GM21526 (cell line): ENCODE data around the gene STAM2.
"Not testable (repeated sequence)": the region's sequence is repeated elsewhere in the genome, so short reads cannot be mapped to it uniquely, and the experiment has no call there.

ENCODE experiments used
- ATAC-seq: cut with Tn5 transposase; IDR thresholded peaks from one replicate; pipeline ENCODE4 v1.9.1; 2021; ENCODE audit warnings: moderate library complexity; ENCODE audit not compliant: unreplicated experiment, low FRiP score

Gene STAM2

DNA sequence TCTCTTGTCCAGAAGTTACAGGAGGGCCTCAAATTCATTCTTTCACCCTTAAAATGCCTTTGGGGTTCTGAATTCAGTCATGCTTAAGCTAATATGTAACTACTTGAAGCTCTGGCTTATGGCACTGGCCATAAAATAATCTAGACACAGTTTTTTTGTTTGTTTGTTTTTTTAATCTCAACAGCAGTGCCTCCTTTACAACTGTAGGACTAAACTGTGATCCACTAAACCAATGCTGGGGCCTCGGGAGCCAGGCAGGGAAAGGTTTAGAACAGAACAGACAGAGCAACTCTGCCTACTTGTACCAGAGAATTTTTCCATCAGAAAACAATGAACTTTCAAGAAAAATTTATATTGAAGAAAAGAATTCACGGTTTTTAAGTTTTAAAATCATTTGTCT lies 1.7 kb downstream of the STAM2 start:
- no peak for ATAC-seq

DNA sequence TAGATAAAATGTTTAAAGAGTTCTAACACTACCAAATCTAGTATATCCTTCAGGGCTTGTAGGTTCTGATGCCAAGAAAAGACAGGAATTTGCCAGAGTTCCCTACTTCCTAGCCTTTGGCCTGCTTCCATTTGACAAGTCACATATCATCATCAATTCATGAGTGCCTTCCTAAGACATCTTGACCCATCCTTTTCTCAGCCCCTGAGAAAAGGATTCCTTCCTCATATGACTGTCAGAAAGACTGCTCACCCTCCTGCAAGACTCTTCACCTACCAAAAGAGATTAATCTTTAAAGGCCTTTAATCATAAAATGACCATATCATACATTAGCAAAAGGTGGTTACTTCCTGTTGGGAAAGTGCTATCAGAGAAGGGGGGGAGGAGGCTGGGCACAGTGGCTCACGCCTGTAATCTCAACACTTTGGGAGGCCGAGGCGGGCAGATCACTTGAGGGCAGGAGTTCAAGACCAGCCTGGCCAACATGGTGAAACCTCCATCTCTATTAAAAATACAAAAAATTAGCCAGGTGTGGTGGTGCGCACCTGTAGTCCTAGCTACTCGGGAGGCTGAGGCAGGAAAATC lies 3.3 kb downstream of the STAM2 start:
- ATAC-seq = not testable (repeated sequence)

DNA sequence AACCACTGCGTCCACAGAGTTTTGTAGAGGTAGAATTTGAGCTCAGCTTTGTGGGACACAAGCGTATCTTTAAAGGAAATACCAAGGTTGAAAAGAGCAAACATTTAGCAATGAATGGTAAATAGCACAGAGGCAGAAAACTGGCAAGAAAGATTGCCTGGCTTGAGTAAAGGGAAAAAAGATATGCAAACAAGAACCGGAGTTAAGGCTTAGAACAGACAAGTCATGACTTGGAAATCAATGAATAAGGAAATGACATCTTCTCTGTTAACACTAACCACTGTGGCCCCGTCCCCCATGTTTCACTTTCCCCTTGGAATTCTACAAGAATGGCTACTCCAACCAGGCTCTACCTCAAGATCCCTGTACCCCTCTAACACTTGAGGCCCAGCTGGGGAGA lies 3.8 kb downstream of the STAM2 start:
- no peak for ATAC-seq

DNA sequence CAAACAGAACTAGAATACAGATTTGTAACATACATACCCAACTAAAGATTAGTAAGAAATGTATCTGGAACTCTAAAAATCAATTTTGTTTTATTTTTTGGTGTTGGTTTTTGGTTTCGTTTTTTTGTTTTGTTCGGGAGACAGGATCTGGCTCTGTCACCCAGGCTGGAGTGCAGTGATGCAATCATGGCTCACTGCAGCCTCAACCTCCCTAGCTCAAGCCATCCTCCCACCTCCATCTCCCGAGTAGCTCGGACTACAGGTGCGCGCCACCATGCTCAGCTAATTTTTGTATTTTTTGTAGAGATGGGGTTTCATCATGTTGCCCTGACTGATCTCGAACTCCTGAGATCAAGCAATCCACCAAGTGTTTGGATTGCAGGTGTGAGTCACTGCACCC lies 6.4 kb downstream of the STAM2 start:
- not testable (repeated sequence) for ATAC-seq

DNA sequence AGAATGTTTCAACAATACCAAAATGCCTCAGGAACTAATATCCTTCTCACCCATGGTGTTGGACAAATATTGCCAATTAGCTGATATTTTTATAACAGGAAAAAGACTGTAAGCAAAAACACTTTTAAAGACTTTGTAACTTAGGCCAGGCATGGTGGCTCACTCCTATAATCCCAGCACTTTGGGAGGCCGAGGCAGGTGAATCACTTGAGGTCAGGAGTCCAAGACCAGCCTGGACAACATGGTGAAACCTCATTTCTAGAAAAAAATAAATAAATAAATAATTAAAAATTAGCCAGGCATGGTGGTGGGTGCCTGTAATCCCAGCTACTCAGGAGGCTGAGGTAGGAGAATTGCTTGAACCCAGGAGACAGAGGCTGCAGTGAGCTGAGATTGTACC lies 8.1 kb downstream of the STAM2 start:
- not testable (repeated sequence) for ATAC-seq

DNA sequence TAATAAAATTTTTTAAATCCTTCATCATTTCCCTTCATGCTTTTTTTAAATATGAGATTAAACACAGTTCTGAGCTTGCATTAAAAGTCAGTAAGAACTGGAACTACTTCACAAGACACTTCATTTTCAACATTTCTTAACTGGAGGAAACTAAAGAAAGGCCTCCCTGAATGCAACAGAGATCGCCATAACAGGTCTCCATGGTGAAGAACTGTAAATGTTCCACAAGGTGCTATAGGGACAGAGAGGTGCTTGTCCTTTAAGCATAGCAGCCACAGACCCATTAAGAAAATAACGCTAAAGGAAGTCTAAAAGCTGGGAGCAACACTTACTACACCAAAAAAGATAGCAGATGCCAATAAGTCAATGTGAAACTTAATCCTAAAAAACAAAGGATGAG lies 8.5 kb downstream of the STAM2 start:
- no peak for ATAC-seq

DNA sequence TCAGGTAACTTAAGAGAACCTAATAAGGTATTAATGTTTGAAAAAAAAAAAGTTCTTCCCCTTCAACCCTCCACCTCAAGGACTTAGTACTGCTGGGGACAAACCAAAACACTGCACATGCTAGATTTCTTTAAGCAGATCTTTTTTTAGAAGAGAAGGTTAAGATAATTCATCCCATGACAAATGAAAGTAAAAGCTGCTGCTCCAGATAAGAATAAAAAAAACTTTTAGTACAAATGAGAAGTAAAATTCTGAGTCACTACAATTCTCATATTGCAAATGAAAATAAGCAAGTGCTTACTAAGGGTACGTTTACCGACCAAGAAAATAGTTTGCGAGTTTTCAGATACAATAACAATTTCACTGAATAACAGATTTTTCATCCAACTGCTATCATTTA lies 8.9 kb downstream of the STAM2 start:
- peak; percentile 77 for ATAC-seq

DNA sequence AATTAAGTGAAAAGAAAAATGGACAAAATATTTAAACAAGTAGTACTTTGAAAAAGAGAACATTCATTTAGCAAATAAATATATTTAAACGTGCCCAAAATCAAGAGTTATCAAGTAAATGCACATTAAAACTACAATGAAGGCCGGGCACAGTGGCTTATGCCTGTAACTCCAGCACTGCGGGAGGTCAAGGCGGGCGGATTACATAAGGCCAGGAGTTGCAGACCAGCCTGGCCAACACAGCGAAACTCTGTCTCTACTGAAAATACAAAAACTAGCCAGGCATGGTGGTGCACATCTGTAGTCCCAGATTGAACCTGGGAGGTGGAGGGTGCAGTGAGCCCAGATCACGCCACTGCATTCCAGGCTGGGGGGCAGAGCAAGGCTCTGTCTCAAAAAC lies 9.8 kb downstream of the STAM2 start:
- ATAC-seq = no peak

DNA sequence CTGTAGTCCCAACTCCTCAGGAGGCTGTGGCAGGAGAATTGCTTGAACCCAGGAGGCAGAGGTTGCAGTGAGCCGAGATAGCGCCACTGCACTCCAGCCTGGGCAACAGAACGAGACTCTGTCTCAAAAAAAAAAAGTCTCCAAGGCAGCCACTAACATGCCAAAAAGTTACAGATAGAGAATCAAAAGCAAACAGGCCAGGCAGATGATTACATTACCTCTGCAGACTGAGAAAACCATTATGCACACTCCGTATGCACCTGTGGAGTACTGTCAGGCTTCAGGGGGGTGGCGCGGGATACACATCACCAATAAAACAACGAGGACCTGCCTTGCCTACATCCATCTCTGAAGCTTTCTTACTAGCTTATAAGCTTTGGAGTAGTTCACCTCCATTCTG lies 10.3 kb downstream of the STAM2 start:
- ATAC-seq = no peak

DNA sequence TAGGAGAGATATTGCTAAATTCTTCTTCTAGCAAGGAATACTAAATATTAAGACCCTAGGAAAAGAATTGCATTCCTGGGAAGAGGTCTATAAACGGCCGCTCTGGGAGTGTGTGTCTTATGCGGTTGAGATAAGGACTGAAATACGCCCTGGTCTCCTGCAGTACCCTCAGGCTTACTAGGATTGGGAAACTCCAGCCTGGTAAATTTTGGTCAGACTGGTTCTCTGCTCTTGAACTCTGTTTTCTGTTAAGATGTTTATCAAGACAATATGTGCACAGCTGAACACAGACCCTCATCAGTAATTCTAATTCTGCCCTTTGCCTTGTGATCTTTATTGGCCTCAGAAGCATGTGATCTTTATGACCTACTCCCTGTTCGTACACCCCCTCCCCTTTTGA lies 11.9 kb downstream of the STAM2 start:
- not testable (repeated sequence) for ATAC-seq

DNA sequence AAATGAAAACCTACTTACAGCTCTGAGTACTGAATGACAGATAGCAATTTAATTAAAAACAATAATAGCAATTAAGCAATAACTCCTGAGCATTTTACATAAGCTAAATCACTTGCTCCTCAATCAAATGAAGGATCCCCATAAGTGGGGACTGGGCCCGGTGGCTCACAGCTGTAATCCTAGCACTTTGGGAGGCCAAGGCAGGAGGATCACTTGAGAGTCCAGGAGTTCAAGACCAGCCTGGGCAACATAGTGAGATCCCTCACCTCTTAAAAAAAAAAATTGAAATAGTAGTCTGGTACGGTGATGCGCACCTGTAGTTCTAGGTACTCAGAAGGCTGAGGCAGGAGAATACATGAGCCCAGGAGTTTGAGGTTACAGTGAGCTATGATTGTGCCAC lies 13.4 kb downstream of the STAM2 start:
- no peak for ATAC-seq

DNA sequence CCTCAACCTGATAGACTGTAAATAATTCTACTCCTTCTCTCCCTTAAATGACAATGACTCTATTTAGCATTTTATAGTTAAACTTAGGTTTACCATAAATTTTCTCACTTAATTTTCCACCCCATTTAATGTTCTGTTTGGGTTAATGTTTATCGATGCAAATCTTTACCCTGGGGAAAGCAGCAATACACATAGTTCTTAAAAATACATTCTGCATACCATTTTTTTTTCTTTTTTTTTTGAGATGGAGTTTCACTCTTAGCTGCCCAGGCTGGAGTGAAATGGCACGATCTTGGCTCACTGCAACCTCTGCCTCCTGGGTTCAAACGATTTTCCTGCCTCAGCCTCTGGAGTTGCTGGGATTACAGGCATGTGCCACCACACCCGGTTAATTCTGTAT lies 14.0 kb downstream of the STAM2 start:
- no peak for ATAC-seq

DNA sequence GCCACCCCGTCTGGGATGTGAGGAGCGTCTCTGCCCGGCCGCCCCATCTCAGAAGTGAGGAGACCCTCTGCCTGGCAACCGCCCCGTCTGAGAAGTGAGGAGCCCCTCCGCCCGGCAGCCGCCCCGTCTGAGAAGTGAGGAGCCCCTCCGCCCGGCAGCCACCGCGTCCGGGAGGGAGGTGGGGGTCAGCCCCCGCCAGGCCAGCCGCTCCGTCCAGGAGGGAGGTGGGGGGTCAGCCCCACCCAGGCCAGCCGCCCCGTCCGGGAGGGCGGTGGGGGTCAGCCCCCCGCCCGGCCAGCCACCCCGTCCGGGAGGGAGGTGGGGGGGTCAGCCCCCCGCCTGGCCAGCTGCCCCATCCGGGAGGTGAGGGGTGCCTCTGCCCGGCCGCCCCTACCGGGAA lies 15.2 kb downstream of the STAM2 start:
- not testable (repeated sequence) for ATAC-seq

DNA sequence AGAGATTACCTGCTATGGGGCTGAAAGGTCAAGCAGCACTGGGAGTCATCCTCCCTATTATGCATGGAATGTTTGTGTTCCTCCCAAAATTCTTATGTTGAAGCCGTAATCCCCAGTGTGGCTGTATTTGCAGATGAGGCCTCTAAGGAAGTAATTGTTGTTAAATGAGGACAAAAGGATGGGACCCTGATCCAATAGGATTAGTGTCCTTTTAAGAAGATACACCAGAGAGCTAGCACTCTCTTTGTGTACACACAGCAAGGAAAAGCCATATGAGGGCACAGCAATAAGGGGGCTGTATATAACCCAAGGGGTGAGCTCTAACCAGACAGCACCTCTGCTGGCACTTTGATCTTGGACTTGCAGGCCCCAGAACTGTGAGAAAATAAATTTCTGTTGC lies 18.3 kb downstream of the STAM2 start:
- ATAC-seq = no peak

DNA sequence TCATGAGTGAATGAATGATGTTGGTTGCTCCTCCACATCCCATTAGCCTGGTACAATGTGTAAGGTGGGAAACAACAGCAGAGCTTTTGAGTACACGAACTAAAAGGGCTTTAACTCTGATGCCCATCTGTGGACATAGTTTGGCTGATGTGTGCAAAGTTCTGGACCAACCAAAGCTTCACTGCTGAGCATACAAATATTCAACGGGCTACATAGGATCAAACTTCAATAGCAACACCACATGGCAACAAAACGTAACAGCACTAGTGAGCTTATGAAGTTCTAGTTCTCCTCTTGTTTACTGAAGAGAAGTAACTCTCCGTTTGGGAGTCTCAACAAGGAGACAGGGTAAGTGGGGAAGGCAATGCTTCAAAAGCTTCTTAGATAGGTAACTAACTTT lies 20.4 kb downstream of the STAM2 start:
- ATAC-seq = no peak

DNA sequence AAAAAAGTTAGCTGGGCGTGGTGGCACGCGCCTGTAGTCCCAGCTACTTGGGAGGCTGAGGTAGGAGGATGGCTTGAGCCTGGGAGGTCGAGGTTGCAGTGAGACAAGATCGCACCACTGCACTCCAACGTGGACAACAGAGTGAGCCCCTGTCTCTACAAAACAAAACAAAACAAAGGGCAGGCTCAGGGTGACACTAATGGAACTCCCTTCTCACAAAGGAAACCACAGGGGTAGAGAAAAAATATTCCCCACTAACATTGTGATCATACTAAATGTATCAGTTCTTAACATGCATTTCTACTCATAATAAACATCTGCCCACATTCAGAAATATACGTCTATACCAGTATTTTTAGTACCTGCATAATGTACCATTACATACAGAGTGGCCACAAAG lies 21.1 kb downstream of the STAM2 start:
- no peak for ATAC-seq

DNA sequence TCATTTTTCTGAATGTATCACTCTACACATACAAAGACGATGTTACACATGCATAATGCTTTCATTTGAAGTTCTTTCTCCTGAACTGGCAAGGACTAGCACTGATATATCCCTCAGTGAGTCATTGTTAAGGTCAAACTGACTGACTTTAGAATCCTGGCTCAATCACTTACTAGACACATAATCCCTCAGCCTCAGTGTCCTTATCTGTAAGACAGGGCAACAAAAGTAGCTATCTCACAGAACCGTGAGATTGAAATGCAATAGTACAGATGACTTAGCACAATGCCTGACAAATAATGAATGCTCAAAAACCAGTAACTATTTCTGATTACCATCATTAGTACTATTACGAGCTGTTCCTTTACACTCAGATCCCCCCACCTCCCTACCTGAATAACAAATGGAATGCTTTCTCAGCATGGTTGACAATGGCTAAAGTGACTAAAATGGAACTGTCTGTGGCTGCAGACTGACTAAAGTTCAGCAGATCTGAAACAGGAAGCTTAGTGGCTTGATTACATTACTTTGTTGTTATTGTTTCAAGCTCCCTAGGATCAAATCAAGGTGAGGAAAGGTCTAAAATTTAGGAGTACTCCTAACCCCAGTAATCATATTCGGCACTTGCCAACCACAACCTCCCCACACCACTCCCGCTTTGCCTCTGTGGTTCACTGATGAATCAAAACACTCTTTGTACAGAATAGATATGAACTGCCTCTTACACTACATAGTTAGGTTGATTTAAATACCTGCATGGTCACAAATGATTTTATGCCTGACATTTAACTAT lies 40.9 kb downstream of the STAM2 start:
- ATAC-seq = peak; percentile 64

DNA sequence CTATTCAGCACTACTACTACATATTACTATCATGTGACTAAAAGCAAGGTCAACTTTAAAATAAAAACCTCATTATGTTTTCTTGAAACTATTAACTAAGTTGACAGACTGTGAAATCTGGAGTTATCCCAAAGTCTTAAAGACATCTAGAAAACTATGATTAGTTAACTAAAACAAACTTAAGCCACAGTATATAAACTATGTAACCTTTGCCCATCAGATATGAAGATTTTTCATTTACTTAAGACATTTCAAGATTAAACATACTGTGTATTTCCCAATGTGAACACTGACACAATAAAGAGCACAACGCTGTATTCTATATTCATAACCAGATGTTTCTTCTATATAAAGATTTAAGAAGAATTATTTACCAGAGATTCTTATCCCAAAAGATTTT lies 43.3 kb downstream of the STAM2 start:
- no peak for ATAC-seq

DNA sequence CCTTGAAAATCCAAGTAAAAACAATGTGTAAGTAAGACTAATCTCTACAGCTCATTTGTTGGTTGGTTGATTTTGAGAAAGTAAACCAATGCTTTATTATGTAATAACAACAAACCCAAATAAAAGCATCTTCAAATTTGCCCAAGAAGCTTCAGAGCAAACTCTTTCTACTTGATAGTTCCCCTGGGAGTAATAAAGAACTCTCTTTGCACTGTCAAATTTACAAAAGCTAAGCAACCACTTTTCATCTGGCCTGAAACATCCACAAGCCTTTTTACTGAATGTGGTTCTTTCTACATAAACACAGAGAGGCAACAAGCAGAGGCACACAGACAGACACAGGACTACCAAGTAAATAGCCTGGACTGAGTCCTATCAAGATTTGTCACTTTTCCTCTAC lies 47.9 kb downstream of the STAM2 start:
- ATAC-seq = no peak

DNA sequence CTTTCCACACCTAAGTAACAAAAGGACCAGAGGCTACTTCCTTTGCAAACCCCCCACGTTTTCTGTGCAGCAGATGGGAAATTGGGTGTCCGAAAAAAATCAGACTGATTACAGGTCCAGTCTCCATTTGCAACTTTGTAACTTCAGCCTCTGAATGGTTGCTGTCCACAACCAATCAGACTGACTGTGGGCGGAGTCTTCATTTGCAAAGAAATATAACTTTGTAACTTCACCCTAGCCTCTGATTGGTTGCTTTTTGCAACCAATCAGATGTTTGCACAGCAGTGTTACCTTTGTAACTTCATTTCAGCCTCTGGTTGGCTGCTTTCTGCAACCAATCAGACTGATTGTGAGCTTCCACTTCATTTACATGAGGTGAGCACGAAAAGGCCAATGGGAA lies 48.9 kb downstream of the STAM2 start:
- ATAC-seq = no peak

DNA sequence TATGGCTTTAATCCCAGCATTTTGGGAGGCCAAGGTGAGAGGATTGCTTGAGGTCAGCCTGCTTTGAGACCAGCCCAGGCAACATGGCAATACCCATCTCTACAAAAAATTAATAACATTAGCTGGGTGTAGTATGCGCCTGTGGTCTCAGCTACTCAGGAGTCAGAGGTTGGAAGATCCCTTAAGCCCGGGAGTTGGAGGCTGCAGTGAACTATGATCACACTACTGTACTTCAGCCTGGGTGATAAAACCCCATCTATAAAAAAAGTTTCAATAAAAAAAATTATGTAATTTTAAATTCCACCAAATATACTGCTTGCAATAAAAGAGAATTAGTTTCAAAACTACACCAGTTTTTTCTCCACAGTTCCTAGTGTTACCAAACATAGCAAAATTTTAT lies 53.4 kb downstream of the STAM2 start:
- no peak for ATAC-seq

DNA sequence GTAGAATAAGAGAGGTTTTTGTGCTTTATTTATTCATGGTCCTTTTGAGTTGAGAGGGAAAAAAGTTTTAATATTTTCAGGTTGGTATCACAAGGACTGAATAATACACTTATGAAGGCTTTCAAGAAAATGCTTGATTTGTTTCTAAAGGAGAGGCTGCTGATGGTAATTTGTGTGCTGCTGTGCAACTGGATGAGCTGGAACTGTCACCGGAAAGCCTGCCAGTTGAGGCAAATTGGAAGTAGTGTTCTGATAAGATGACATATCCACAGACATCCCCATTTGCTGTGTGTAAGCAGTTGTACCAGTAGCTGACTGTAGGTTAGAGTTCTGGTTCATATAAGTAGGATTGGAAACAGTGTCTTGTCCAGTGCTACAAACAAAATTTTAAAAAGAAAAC lies 55.1 kb downstream of the STAM2 start:
- no peak for ATAC-seq
